HG02938 (cell line): Measurements from ENCODE around the gene FAM222A.

ENCODE experiments used
- ATAC-seq: cut with Tn5 transposase; IDR thresholded peaks from one replicate; pipeline ENCODE4 v1.9.1; 2021; ENCODE audit warnings: mild to moderate bottlenecking, moderate library complexity; ENCODE audit not compliant: unreplicated experiment

Gene FAM222A

DNA sequence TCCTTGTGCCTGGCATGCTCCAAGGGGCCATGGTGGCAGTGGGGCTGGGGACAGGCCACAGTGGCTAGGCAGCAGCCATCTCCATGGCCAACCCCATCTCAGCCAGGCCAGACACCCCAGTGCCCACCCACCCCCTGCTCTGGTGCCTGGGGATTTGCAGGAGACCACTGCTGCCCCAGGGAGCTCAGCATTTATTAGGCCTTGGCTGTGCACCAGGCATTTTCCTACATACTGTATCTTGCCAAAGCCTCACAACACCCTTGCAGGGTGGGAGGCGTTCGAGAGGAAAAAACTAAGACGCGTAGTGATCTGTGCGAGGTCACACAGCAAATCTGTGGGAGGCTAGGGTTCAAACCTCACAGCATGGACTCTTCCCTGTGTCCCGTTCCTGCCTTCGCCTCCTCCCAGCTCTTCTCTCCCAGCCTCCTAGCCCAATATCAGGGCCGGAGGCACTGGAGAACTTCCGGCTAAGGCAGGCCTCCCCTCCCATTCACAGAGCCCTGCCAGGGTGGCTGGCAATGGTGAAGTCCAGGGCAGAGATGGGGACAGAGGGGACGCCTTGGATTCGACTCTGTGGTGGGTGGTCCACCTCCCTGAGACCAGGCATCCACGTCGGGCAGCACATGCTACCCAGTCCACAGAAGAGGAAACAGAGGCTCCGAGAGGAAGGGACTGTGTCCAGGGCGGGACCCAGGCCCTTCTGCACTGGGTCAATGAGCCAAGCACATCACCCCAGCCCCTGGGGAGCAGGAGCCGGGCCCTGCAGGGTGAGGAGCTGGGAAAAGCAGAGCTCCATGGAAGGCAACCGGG lies 57.4 kb downstream of the FAM222A start:
- no peak for ATAC-seq

GRCh38 chr12:109771746-109772621 lies 58.4 kb downstream of the FAM222A start:
- no peak for ATAC-seq

- no peak for ATAC-seq
Measured at GRCh38 chr12:109772622-109773321, 59.1 kb downstream of the FAM222A start.

DNA sequence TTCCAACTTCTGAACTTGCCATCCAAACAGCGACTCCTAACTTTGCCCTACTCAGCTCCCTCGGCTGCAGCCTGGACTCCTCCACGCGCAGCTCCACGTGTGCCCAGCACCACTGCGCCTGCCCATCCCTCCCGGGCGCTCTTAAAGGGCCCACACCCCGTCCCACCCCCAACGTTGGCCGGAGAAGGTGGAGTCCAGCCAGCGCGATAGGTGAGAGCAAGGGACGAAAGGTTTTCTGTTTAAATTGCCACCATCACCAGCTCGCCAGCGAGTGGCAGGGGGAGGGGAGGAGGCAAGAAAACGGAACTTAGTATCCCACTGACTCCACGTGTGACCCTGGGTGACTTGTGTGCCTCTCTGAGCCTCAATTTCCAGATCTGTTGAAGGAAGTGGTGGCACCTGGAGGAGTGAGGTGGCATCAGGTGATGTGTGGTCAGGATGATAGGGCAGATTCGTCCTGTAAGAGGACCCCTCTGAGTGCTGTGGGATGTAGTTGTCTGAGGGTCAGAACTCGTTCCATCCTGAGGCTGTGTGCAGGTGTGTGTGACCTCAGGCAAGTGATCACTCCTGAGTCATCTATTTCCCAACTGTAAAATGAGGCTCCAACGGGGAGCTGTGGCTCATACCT lies 59.9 kb downstream of the FAM222A start:
- no peak for ATAC-seq

GRCh38 chr12:109775172-109775881 lies 61.7 kb downstream of the FAM222A start:
- no peak for ATAC-seq

DNA sequence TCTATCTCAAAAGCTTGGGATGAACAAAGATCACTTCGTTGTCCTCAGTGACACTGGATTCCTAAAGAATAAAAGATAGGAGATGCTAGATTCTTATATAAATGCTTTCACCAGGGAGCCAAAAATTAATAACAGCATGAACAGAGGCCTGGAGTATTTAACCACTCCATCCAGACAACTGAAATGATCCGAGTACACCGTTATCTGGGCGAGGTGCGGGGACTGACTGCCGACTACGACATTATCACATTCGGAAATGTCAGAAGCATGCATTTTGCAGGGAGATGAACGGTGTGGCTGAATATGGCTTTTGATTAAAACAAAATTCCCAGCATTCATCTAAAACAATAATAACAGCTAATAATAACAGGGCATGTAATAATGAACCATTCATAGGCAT lies 63.0 kb downstream of the FAM222A start:
- no peak for ATAC-seq

GRCh38 chr12:109777544-109777943 lies 63.9 kb downstream of the FAM222A start:
- no peak for ATAC-seq

DNA sequence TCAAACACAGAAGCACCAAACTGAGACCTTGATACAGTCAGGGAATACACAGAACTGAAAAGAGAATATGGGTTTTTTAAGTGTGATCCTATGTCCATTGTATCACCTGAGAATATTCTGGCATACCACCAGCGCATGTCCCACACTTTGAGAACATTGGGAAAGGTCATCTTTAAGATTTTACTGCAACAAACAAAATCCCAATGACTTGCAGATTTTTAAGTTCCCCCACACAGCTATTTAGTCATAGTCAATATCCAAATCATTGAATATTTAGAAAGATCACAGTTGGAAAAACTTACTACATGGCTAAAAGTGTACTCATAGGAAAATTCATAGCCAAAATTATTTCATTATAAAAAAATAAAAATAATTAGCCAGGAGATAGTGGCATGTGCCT lies 65.1 kb downstream of the FAM222A start:
- ATAC-seq: no peak

- no peak for ATAC-seq
Measured at GRCh38 chr12:109779382-109779781, 65.8 kb downstream of the FAM222A start.

GRCh38 chr12:109781668-109782325 lies 68.2 kb downstream of the FAM222A start:
- no peak for ATAC-seq

- no peak for ATAC-seq
Measured at GRCh38 chr12:109782326-109782703, 68.7 kb downstream of the FAM222A start.

- ATAC-seq: no peak
Measured at GRCh38 chr12:109783135-109783964, 69.7 kb downstream of the FAM222A start.

GRCh38 chr12:109783965-109784244 lies 70.3 kb downstream of the FAM222A start:
- no peak for ATAC-seq

- no peak for ATAC-seq
Measured at GRCh38 chr12:109785854-109786253, 72.2 kb downstream of the FAM222A start.

DNA sequence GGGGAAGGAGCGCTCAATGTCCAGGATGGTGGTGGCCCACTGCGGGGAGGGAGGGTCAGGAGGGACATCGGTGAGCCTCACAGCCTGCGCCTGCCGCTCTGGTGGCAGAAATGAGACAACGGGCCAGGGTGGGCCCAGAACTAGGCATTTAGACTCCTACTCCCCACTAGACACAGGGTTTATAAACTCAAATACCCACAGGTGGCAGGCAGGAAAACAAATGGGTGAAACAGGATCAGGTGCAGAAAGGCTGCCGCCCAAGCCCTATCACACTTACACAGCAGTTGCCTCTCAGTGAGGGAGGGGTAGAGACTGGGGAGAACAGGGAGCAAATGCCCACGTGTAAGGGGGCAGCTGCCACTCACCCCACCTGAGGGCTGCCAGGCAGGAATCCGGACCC lies 73.2 kb downstream of the FAM222A start:
- ATAC-seq: no peak

GRCh38 chr12:109789526-109790048 lies 76.0 kb downstream of the FAM222A start:
- no peak for ATAC-seq

DNA sequence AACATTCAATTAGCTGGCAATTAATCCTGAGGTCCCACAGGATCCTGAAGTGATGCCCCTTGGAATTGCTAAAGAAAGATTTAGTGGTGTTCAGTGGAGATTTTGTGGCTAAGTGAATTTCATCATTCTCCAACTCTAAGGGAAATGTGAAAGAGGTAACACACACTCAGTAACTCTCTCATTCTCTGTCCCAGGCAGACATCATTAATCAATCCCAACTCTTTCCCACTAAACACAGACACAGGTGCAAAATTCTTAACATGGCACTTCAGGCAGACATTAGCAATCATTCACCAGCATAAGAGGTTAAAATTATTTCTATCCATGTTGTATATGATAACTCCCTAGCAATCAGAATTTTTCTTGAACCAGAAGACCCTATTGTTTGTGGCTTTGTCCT lies 79.4 kb downstream of the FAM222A start:
- no peak for ATAC-seq

GRCh38 chr12:109793411-109793810 lies 79.8 kb downstream of the FAM222A start:
- ATAC-seq: no peak
